Tibial nerve (tissue), 4 donors: ENCODE data around the gene TIGD6. TPM values are rescaled to one million over a fixed set of nuclear protein-coding genes. Genes with fewer than 3 reads are reported as not detected.
"Not testable (repeated sequence)": the region's sequence is repeated elsewhere in the genome, so short reads cannot be mapped to it uniquely, and the experiment has no call there.

Source experiments
- DNase-seq, 2 donors: peaks; one replicate each; pipeline ENCODE4 v3.0.0-alpha.2; 2019; ENCODE audit warnings: low spot score in 2 of 2
- H3K27ac ChIP-seq, 4 donors: fragments of 200-600 bp; sonication (generic) in 3 of 4; one replicate each; pipeline ENCODE4 v1.5.1; 2017 to 2019; ENCODE audit warnings: mild to moderate bottlenecking in 1 of 4
- H3K27me3 ChIP-seq, 2 donors: fragments of 200-600 bp; sonication (generic) in 1 of 2; one replicate each; pipeline versions ENCODE4 v1.5.1 to v1.6.0; 2017 to 2019
- H3K36me3 ChIP-seq, 3 donors: fragments of 200-600 bp; sonication (generic); one replicate each; pipeline ENCODE4 v1.5.1; 2018 to 2019
- H3K4me1 ChIP-seq, 4 donors: fragments of 200-600 bp; sonication (generic) in 3 of 4; one replicate each; pipeline ENCODE4 v1.5.1; 2017 to 2019
- H3K4me3 ChIP-seq, 4 donors: fragments of 200-600 bp; sonication (generic) in 3 of 4; one replicate each; pipeline ENCODE4 v1.5.1; 2017 to 2019; ENCODE audit warnings: mild to moderate bottlenecking in 1 of 4, moderate library complexity in 1 of 4
- H3K9me3 ChIP-seq, 4 donors: fragments of 200-600 bp; sonication (generic) in 3 of 4; one replicate each; pipeline ENCODE4 v1.5.1; 2017 to 2019
- CTCF ChIP-seq, 5 experiments: fragments of 200-600 bp in 3 of 5; fragments of 450-650 bp in 2 of 5; sonication (generic) in 3 of 5; IDR thresholded peaks; one replicate each; pipeline ENCODE4 v1.5.1; 2016 to 2019; ENCODE audit warnings: antibody characterized with exemption in 5 of 5, mild to moderate bottlenecking in 3 of 5, moderate library complexity in 2 of 5
- EP300 ChIP-seq, 2 donors: sonication (generic); formaldehyde crosslinking; IDR thresholded peaks; one replicate each; pipeline ENCODE4 v1.6.1; 2017; ENCODE audit warnings: antibody characterized with exemption in 2 of 2, mild to moderate bottlenecking in 1 of 2
- POLR2A ChIP-seq, 2 donors: fragments of 450-650 bp; IDR thresholded peaks; one replicate each; pipeline ENCODE4 v1.6.1; 2017; ENCODE audit warnings: antibody characterized with exemption in 2 of 2, mild to moderate bottlenecking in 2 of 2, moderate library complexity in 2 of 2
- WGBS, 2 donors: methylation state at CpG; one replicate each; pipeline ENCODE4 v1.1.5; 2018; 5-methylcytosine and 5-hydroxymethylcytosine counted together
- total RNA-seq, 4 donors: library from RNA; depleted of rRNA; stranded (reverse); fragments of >200 nt; gene quantifications; one replicate each; pipeline ENCODE4 v1.1.0, GENCODE V29; 2016

The TIGD6 gene
- total RNA-seq, 4 donors from 2014 or later: 6.7 to 14.4 (median 8.1) TPM

GRCh38 chr5:150034662-150035061 lies 34.2 kb upstream of the TIGD6 start:
- TF ChIP-seq EP300 (IDR thresholded peaks at IDR 0.05) (no peak), POLR2A (IDR thresholded peaks at IDR 0.05) (no peak), CTCF (IDR thresholded peaks at IDR 0.05) (no peak)
- Histone ChIP-seq H3K27ac (no peak overlapping the region), H3K4me1 (peaks cover 0 to 8% (median 0%) of the 10 kb centered on the region in 4 donors), H3K4me3 (no peak overlapping the region), H3K36me3 (peaks cover 0 to 97% (median 23%) of the 10 kb centered on the region in 3 donors), H3K9me3 (no peaks in the 10 kb centered on the region), H3K27me3 (no peaks in the 10 kb centered on the region)
- DNase-seq: peak in 1 of 2 donors; percentile 35
- 64 to 72% methylated on average over 4 of the region's 4 CpGs for WGBS, 2 donors

- WGBS, 2 donors: 92 to 93% methylated on average over 4 of the region's 4 CpGs
- peaks cover 0 to 95% (median 17%) of the 10 kb centered on the region in 3 donors for H3K36me3 ChIP-seq
- no peak overlapping the region for H3K4me3 ChIP-seq
- H3K9me3 ChIP-seq: no peaks in the 10 kb centered on the region
- H3K4me1 ChIP-seq: peaks cover 0 to 8% (median 0%) of the 10 kb centered on the region in 4 donors
- H3K27me3 ChIP-seq: no peaks in the 10 kb centered on the region
- no peak overlapping the region for H3K27ac ChIP-seq
- TF ChIP-seq CTCF (IDR thresholded peaks at IDR 0.05) (no peak), POLR2A (IDR thresholded peaks at IDR 0.05) (no peak), EP300 (IDR thresholded peaks at IDR 0.05) (no peak)
- DNase-seq: no peak
Observed at GRCh38 chr5:150033334-150033733, 32.9 kb upstream of the TIGD6 start.

GRCh38 chr5:150028047-150028446 lies 27.6 kb upstream of the TIGD6 start:
- DNase-seq, H3K4me3 ChIP-seq, H3K9me3 ChIP-seq, H3K27me3 ChIP-seq, H3K27ac ChIP-seq, H3K4me1 ChIP-seq: not testable (repeated sequence)
- peaks cover 0 to 89% (median 13%) of the 10 kb centered on the region in 3 donors for H3K36me3 ChIP-seq
- WGBS, 2 donors: 72 to 76% methylated on average over 1 of the region's 1 CpG

- H3K4me3 ChIP-seq: no peak overlapping the region
- peaks cover 0 to 77% (median under 1%) of the 10 kb centered on the region in 3 donors for H3K36me3 ChIP-seq
- no peak for TF ChIP-seq CTCF (IDR thresholded peaks at IDR 0.05)
- no peak for TF ChIP-seq EP300 (IDR thresholded peaks at IDR 0.05)
- no peak for TF ChIP-seq POLR2A (IDR thresholded peaks at IDR 0.05)
- WGBS, 2 donors: 71 to 87% methylated on average over 4 of the region's 4 CpGs
- no peak for DNase-seq
- peaks cover 0 to 18% (median 4%) of the 10 kb centered on the region in 4 donors for H3K4me1 ChIP-seq
- H3K27me3 ChIP-seq: no peaks in the 10 kb centered on the region
- no peak overlapping the region for H3K27ac ChIP-seq
- no peaks in the 10 kb centered on the region for H3K9me3 ChIP-seq
Observed at GRCh38 chr5:150026682-150027172, 26.3 kb upstream of the TIGD6 start.

GRCh38 chr5:150024346-150024984 lies 24.0 kb upstream of the TIGD6 start:
- 62 to 63% methylated on average over 9 of the region's 9 CpGs for WGBS, 2 donors
- no peaks in the 10 kb centered on the region for H3K9me3 ChIP-seq
- no peak overlapping the region for H3K4me3 ChIP-seq
- H3K4me1 ChIP-seq: peaks cover 0 to 28% (median 10%) of the 10 kb centered on the region in 4 donors
- H3K27me3 ChIP-seq: no peaks in the 10 kb centered on the region
- TF ChIP-seq POLR2A (IDR thresholded peaks at IDR 0.05) (no peak), CTCF (IDR thresholded peaks at IDR 0.05) (no peak), EP300 (IDR thresholded peaks at IDR 0.05) (no peak)
- DNase-seq: no peak
- H3K27ac ChIP-seq: peak overlapping the region in 2 of 4 donors; percentile 21 to 66
- peaks cover 0 to 72% (median 0%) of the 10 kb centered on the region in 3 donors for H3K36me3 ChIP-seq
